H1 (cell line): Measurements from ENCODE around the gene TTBK2. TPM values are rescaled to one million over a fixed set of nuclear protein-coding genes. Genes with fewer than 3 reads are reported as not detected.

Experiments used
- CTCF ChIA-PET: fragments of 300-600 bp; sonication (Branson Sonifier 250); formaldehyde crosslinking; loops from one replicate; lab custom pipeline; 2021; ENCODE audit not compliant: partially characterized antibody; lab: Charles Lee
- POLR2A ChIA-PET: fragments of 300-600 bp; sonication (Branson Sonifier 250); formaldehyde crosslinking; loops from one replicate; lab custom pipeline; 2021; ENCODE audit warnings: inconsistent platforms; ENCODE audit not compliant: partially characterized antibody; lab: Charles Lee
- DNase-seq, 2 experiments: peaks; one replicate each; pipeline versions ENCODE4 v3.0.0 to v3.0.0-alpha.2; 2010 to 2022; ENCODE audit warnings: low spot score in 2 of 2, low read depth in 1 of 2, mixed read lengths in 1 of 2
- FAIRE-seq: peaks from 2 replicates; lab custom pipeline; 2011; peaks lifted over from hg19 to GRCh38; lab: Jason Lieb, UNC
- H2AFZ ChIP-seq: 2 replicates; pipeline ENCODE4 v1.8.1; 2012; ENCODE audit warnings: low read length, inconsistent platforms
- H2AK5ac ChIP-seq: 2 replicates; pipeline ENCODE4 v1.6.1; 2013; ENCODE audit warnings: low read depth, low read length
- H2BK120ac ChIP-seq: replicated peaks from 2 replicates; pipeline ENCODE3; 2013; ENCODE audit warnings: low read depth, low read length, inconsistent platforms
- H2BK12ac ChIP-seq: 2 replicates; pipeline ENCODE4 v1.6.1; 2013; ENCODE audit warnings: low read depth, low read length
- H2BK15ac ChIP-seq: 2 replicates; pipeline ENCODE4 v1.6.1; 2013; ENCODE audit warnings: low read length
- H2BK20ac ChIP-seq: 2 replicates; pipeline ENCODE4 v1.6.1; 2013; ENCODE audit warnings: low read length
- H2BK5ac ChIP-seq: 2 replicates; pipeline ENCODE4 v1.6.1; 2013; ENCODE audit warnings: low read depth, low read length
- H3K14ac ChIP-seq: 2 replicates; pipeline ENCODE4 v1.6.1; 2013; ENCODE audit warnings: inconsistent platforms; ENCODE audit not compliant: insufficient read length
- H3K18ac ChIP-seq: 2 replicates; pipeline ENCODE4 v1.6.1; 2013; ENCODE audit warnings: low read length; ENCODE audit errors: extremely low read depth
- H3K23ac ChIP-seq: 2 replicates; pipeline ENCODE4 v1.6.1; 2013; ENCODE audit warnings: inconsistent platforms; ENCODE audit not compliant: insufficient read length
- H3K23me2 ChIP-seq: 2 replicates; pipeline ENCODE4 v1.6.1; 2013; ENCODE audit warnings: low read depth, low read length
- H3K27ac ChIP-seq: 2 replicates; pipeline ENCODE4 v1.6.1; 2011; ENCODE audit warnings: low read depth, low read length, inconsistent platforms
- H3K27me3 ChIP-seq, 4 experiments: replicated peaks in 1 of 4; 1 replicate in 1 of 4; 2 replicates in 3 of 4; pipeline versions ENCODE4 v1.6.1 to v1.8.1; 2011 to 2013; ENCODE audit warnings: low read length in 3 of 4, mild to moderate bottlenecking in 3 of 4, inconsistent platforms in 2 of 4, mixed read lengths in 2 of 4, moderate library complexity in 1 of 4; ENCODE audit not compliant: control insufficient read depth in 3 of 4, insufficient read depth in 3 of 4; ENCODE audit errors: extremely low read depth in 1 of 4
- H3K36me3 ChIP-seq, 4 experiments: 2 replicates each; pipeline versions ENCODE4 v1.6.1 to v1.8.1; 2011 to 2013; ENCODE audit warnings: mild to moderate bottlenecking in 4 of 4, low read length in 3 of 4, moderate library complexity in 2 of 4, control low read depth in 1 of 4, inconsistent platforms in 1 of 4; ENCODE audit not compliant: insufficient read depth in 4 of 4, control insufficient read depth in 2 of 4
- H3K4ac ChIP-seq: replicated peaks from 2 replicates; pipeline ENCODE3; 2013; ENCODE audit warnings: low read length, low read depth, mixed read lengths, inconsistent platforms; ENCODE audit not compliant: insufficient read length
- H3K4me1 ChIP-seq, 4 experiments: replicated peaks in 1 of 4; 1 replicate in 1 of 4; 2 replicates in 3 of 4; pipeline versions ENCODE4 v1.6.1 to v1.8.1; 2011 to 2013; ENCODE audit warnings: low read length in 3 of 4, inconsistent platforms in 2 of 4, mixed read lengths in 1 of 4; ENCODE audit not compliant: insufficient read depth in 4 of 4, control insufficient read depth in 3 of 4
- H3K4me2 ChIP-seq, 2 experiments: 2 replicates each; pipeline versions ENCODE4 v1.6.1 to v1.8.1; 2011 to 2013; ENCODE audit warnings: low read depth in 2 of 2, low read length in 2 of 2, control low read depth in 1 of 2, inconsistent platforms in 1 of 2, mild to moderate bottlenecking in 1 of 2; ENCODE audit not compliant: insufficient read depth in 1 of 2
- H3K4me3 ChIP-seq, 4 experiments: fragments of 200-600, 300-600 bp in 1 of 4; sonication (generic), shearing (Covaris generic), sonication (Bioruptor Twin) in 1 of 4; 2 replicates each; pipeline versions ENCODE4 v1.5.1 to v1.8.1; 2011 to 2016; ENCODE audit warnings: low read length in 4 of 4, low read depth in 3 of 4, control low read depth in 2 of 4, inconsistent platforms in 2 of 4, mild to moderate bottlenecking in 2 of 4, mixed read lengths in 1 of 4, moderate library complexity in 1 of 4; ENCODE audit not compliant: insufficient read depth in 2 of 4; ENCODE audit errors: extremely low read depth in 1 of 4
- H3K56ac ChIP-seq: replicated peaks from 2 replicates; pipeline ENCODE3; 2013; ENCODE audit warnings: low read depth, mild to moderate bottlenecking, mixed read lengths, low read length, inconsistent platforms; ENCODE audit not compliant: insufficient read length
- H3K79me1 ChIP-seq: 2 replicates; pipeline ENCODE4 v1.6.1; 2013; ENCODE audit warnings: low read depth, low read length, control low read depth
- H3K79me2 ChIP-seq, 2 experiments: 2 replicates each; pipeline versions ENCODE4 v1.6.1 to v1.8.1; 2012 to 2013; ENCODE audit warnings: low read length in 2 of 2, mild to moderate bottlenecking in 2 of 2, inconsistent platforms in 1 of 2; ENCODE audit not compliant: insufficient read depth in 2 of 2, control insufficient read depth in 1 of 2
- H3K9ac ChIP-seq, 4 experiments: replicated peaks in 1 of 4; 1 replicate in 1 of 4; 2 replicates in 3 of 4; pipeline versions ENCODE4 v1.6.1 to v1.8.1; 2011 to 2013; ENCODE audit warnings: low read depth in 3 of 4, low read length in 3 of 4, control low read depth in 2 of 4, mild to moderate bottlenecking in 2 of 4, moderate library complexity in 2 of 4, inconsistent platforms in 1 of 4; ENCODE audit errors: extremely low read depth in 1 of 4
- H3K9me3 ChIP-seq, 2 experiments: 2 replicates each; pipeline versions ENCODE4 v1.6.1 to v1.8.1; 2012 to 2013; ENCODE audit warnings: mild to moderate bottlenecking in 2 of 2, moderate library complexity in 2 of 2, control low read depth in 1 of 2, inconsistent platforms in 1 of 2, low read depth in 1 of 2, low read length in 1 of 2, mixed read lengths in 1 of 2; ENCODE audit not compliant: insufficient read depth in 2 of 2
- H4K20me1 ChIP-seq, 2 experiments: replicated peaks in 1 of 2; 2 replicates each; pipeline versions ENCODE3 to v1.8.1; 2011 to 2013; ENCODE audit warnings: inconsistent platforms in 2 of 2, low read length in 2 of 2, mild to moderate bottlenecking in 1 of 2; ENCODE audit not compliant: insufficient read depth in 2 of 2, control insufficient read depth in 1 of 2
- H4K5ac ChIP-seq: 2 replicates; pipeline ENCODE4 v1.6.1; 2013; ENCODE audit warnings: low read length, low read depth, mixed read lengths, inconsistent platforms; ENCODE audit not compliant: insufficient read length
- H4K8ac ChIP-seq: 2 replicates; pipeline ENCODE4 v1.8.0; 2013; ENCODE audit warnings: mild to moderate bottlenecking, moderate library complexity, low read length, inconsistent platforms; ENCODE audit not compliant: insufficient read depth; ENCODE audit errors: extremely low read depth
- H4K91ac ChIP-seq: replicated peaks from 2 replicates; pipeline ENCODE3; 2013; ENCODE audit warnings: low read length, mixed read lengths, inconsistent platforms; ENCODE audit not compliant: insufficient read length
- CREB1 ChIP-seq: IDR thresholded peaks from 2 replicates; pipeline ENCODE4 v1.6.1; 2012; ENCODE audit warnings: inconsistent platforms
- EZH2 ChIP-seq: fragments of 200-600 bp; sonication (generic); IDR thresholded peaks from 2 replicates; pipeline ENCODE4 v1.7.1; 2012; ENCODE audit warnings: low read depth, mild to moderate bottlenecking, moderate library complexity, low read length, inconsistent platforms; ENCODE audit not compliant: severe bottlenecking
- HDAC2 ChIP-seq, 2 experiments: fragments of 300-600 bp in 1 of 2; sonication (generic) in 1 of 2; IDR thresholded peaks; 2 replicates each; pipeline ENCODE4 v1.6.1; 2011 to 2012; ENCODE audit warnings: low read depth in 2 of 2, low read length in 2 of 2, mild to moderate bottlenecking in 2 of 2, moderate library complexity in 2 of 2, borderline replicate concordance in 1 of 2, inconsistent platforms in 1 of 2
- POU5F1 ChIP-seq: IDR thresholded peaks from 2 replicates; pipeline ENCODE4 v1.6.1; 2011; ENCODE audit warnings: low read depth, mild to moderate bottlenecking, low read length, moderate library complexity
- RNF2 ChIP-seq: fragments of 200-900, 300-1000 bp; sonication (generic); IDR thresholded peaks from 2 replicates; pipeline ENCODE4 v1.7.1; 2016; ENCODE audit warnings: borderline replicate concordance, low read depth, mild to moderate bottlenecking, antibody characterized with exemption, low read length; ENCODE audit not compliant: poor library complexity, severe bottlenecking; ENCODE audit errors: missing control alignments
- SIN3A ChIP-seq, 2 experiments: IDR thresholded peaks in 1 of 2; conservative IDR thresholded peaks in 1 of 2; 2 replicates each; pipeline ENCODE4 v1.6.1; 2011 to 2012; ENCODE audit warnings: low read length in 2 of 2, improper control_type of control experiment in 1 of 2, low read depth in 1 of 2, mild to moderate bottlenecking in 1 of 2
- SIRT6 ChIP-seq: IDR thresholded peaks from one replicate; pipeline ENCODE4 v1.7.1; 2012; ENCODE audit warnings: low read length, inconsistent platforms
- SUZ12 ChIP-seq: fragments of 200-600 bp; sonication (generic); IDR thresholded peaks from 2 replicates; pipeline ENCODE4 v1.6.1; 2012; ENCODE audit warnings: mild to moderate bottlenecking, inconsistent platforms, low read length, moderate library complexity, mixed read lengths
- TEAD4 ChIP-seq: IDR thresholded peaks from 2 replicates; pipeline ENCODE4 v1.6.1; 2012; ENCODE audit warnings: low read depth, low read length, inconsistent platforms, mixed read lengths
- ZNF274 ChIP-seq: IDR thresholded peaks from 2 replicates; pipeline ENCODE4 v1.7.0; 2012; ENCODE audit warnings: low read length, borderline replicate concordance; ENCODE audit errors: extremely low read depth
- WGBS, 2 experiments: shearing (Covaris generic) in 1 of 2; methylation state at CpG; one replicate each; pipeline versions ENCODE4 v1.1.6 to v1.1.7; 2013 to 2015; ENCODE audit warnings: low lambda C conversion rate in 2 of 2, mixed read lengths in 2 of 2, inconsistent platforms in 1 of 2, low coverage in 1 of 2, missing lambda C conversion rate in 1 of 2; ENCODE audit not compliant: insufficient replicate concordance in 2 of 2, insufficient coverage in 1 of 2, insufficient read length in 1 of 2; ENCODE audit errors: extremely low coverage in 1 of 2, missing lambda C conversion rate in 1 of 2; 5-methylcytosine and 5-hydroxymethylcytosine counted together
- polyA plus RNA-seq, 7 experiments: library from polyadenylated mRNA; depleted of rRNA in 3 of 7; stranded (reverse) in 5 of 7; unstranded in 2 of 7; fragments of >200 nt in 5 of 7; fragments of 200-250 nt in 2 of 7; gene quantifications; 1 replicate in 5 of 7; 2 replicates in 1 of 7; 4 replicates in 1 of 7; pipeline versions ENCODE4 v1.2.1 to v1.2.3, GENCODE V29; 2011 to 2013; ENCODE audit warnings: missing spikeins in 2 of 7, mixed read lengths in 2 of 7
- total RNA-seq: library from RNA; stranded (reverse); fragmentation: NEBNext Ultra II Directional; extraction: Animal tissue kit (Norgen Biotek cat#: 25700); gene quantifications from 2 replicates; pipeline ENCODE4 v1.2.1, GENCODE V29; 2021

Gene TTBK2
- total and polyA plus RNA-seq, 2 of the 8 experiments (the other 6 are each of a cell fraction or from before 2014, with no cell fraction given), result 2.7 to 18.2 TPM

DNA sequence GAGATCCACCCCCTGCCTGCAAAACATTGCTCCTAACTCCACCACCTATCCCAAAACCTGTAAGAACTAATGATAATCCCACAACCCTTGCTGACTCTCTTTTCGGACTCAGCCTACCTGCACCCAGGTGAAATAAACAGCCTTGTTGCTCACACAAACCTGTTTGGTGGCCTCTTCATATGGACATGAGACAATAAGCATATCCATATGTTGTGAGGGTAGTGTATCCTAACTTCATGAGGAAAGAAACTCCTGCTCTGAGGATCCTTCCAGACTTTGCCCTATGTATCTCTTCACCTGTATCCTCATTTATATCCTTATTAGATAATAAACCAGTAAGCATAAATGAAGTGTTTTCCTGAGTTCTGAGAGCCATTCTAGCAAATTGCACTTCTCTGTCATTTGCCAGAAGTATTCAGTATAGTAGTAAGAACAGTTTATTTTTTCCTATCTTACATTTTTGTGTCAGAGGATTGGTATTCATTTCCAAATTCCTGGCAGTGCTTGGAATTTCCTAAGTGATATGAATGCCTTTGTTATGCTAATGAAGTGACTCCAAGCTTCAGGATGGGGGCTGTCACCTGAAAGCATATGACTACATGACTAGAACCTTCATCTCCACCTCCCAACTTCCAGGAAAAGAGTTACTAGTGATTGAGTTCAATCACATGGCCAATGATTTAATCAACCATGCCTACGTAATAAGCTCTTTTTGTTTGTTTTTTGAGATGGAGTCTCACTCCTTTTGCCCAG lies 30.2 kb downstream of the TTBK2 start:
- Histone ChIP-seq H3K79me1 (no peaks in the 10 kb centered on the region), H3K56ac (no peak overlapping the region), H2BK120ac (peak overlapping the region; percentile 86), H4K8ac (no peak overlapping the region), H2BK12ac (peak overlapping the region; percentile 76; the same call in 1 of the 2 replicates), H3K36me3 (no peaks in the 10 kb centered on the region; a peak in 1 of 8 replicates), H3K27ac (0 out of 2 replicates have a peak overlapping the region, but pooled peaks have one; percentile 19), H3K4me3 (peak overlapping the region in 1 of 4 experiments; percentile 10; a peak in 2 of 8 replicates), H2AFZ (no peak overlapping the region), H3K14ac (no peak overlapping the region), H3K4me1 (peaks cover 0 to 8% (median 6%) of the 10 kb centered on the region in 4 experiments; a peak in 4 of 7 replicates), H3K18ac (no peak overlapping the region), H4K20me1 (no peaks in the 10 kb centered on the region), H2BK20ac (no peak overlapping the region), H2BK15ac (no peak overlapping the region), H4K91ac (no peak overlapping the region), H3K4ac (no peak overlapping the region), H3K27me3 (no peaks in the 10 kb centered on the region), H2AK5ac (no peak overlapping the region), H3K4me2 (peak overlapping the region; percentile 42 to 57), H3K23me2 (peaks cover 2% of the 10 kb centered on the region; the same call in 1 of the 2 replicates), H3K9ac (no peak overlapping the region), H4K5ac (no peak overlapping the region), H3K79me2 (peaks cover 0 to 15% of the 10 kb centered on the region in 2 experiments; a peak in 2 of 4 replicates), H2BK5ac (peak overlapping the region; percentile 90), H3K23ac (no peak overlapping the region), H3K9me3 (peaks cover 2 to 7% of the 10 kb centered on the region in 2 experiments; a peak in 3 of 4 replicates)
- ChIA-PET POLR2A (interaction anchor here (0.6 to 0.9 kb wide), 2 partner anchors 33 to 617 kb away, joined by 3 read pairs; partner anchors contain the start of gene TMEM87A), CTCF (interaction anchor here (1.4 kb wide), 1 partner anchor 10 kb away, joined by 4 read pairs; no protein-coding TSS in a partner anchor)
- FAIRE-seq, result no peak
- DNase-seq, result peak in 1 of 2 experiments; percentile 15
- WGBS, 2 experiments, result 57% methylated on average over 2 of the region's 2 CpGs; no CpG with 5 or more reads in 1 of the 2 experiments
- TF ChIP-seq POU5F1 (peak; percentile 64), CREB1 (no peak), ZNF274 (no peak), SIRT6 (no peak), SUZ12 (no peak), EZH2 (no peak), RNF2 (no peak), SIN3A (conservative IDR thresholded peaks at IDR 0.05 in 1 of 2, IDR thresholded peaks at IDR 0.05 in 1 of 2; ENCODE audit: low read depth in 1 of 2, low read length in 2 of 2) (no peak), HDAC2 (IDR thresholded peaks at IDR 0.05; ENCODE audit: borderline replicate concordance in 1 of 2, low read depth in 2 of 2, low read length in 2 of 2) (peak in 1 of 2 experiments; percentile 72; a peak in 1 of 4 replicates), TEAD4 (peak; percentile 95)
